Measurements from ENCODE around the gene TBC1D5.

DNA sequence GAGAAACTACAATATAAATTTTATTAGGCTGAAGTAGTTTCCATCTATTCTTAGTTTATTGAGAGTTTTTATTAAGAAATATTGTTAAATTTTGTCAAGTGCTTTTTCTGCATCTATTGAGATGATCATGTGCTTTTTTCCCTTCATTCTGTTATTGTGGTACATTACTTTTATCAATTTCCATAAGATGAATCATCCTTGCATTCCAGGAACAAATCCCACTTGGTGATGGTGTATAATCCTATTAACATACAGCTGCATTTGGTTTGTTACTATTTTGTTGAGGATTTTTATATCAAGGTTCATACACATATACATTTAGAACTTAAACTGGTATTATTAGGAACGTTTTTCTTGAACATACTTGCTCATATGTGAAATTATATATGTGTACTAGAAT lies 199.8 kb downstream of the TBC1D5 start:
- TF ChIP-seq CTCF (IDR thresholded peaks at IDR 0.05): no peak
- TF ChIP-seq POLR2A (IDR thresholded peaks at IDR 0.05): no peak
